AG09319 (cell line): ENCODE data around the gene SUSD3.

Source experiments
- DNase-seq: peaks from one replicate; pipeline ENCODE4 v3.0.0-alpha.2; 2010; ENCODE audit warnings: low read depth; ENCODE audit errors: extremely low read depth
- CTCF ChIP-seq: IDR thresholded peaks from 2 replicates; pipeline ENCODE4 v1.5.1; 2011; ENCODE audit warnings: low read depth, mild to moderate bottlenecking, inconsistent platforms, low read length, moderate library complexity

The SUSD3 gene

GRCh38 chr9:93060746-93061259, 2.3 kb downstream of the SUSD3 start:
- TF ChIP-seq CTCF = no peak
- no peak for DNase-seq

DNA sequence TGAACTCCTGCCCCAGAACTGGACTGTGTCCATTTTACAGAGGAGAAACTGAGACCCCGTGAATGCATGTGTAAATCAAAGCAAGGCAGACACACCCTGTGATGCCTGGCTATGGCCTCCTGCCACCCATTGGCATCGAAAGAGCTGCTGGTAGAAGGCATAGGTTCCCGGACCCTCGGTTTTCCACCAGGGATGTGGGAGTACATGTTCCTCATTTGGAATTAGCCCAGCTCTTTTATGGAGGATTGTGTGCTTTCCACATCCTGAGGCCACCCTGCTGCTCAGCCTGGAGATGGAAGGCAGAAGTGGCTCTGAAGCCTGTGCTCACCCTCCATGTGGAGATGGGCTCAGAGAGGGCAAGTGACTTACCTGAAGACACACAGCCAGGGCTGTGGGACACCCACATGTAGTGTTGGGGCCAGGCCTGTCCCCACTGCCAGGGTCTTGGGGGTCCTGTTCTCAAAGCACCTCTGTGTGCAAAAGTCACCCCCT, 2.8 kb downstream of the SUSD3 start:
- no peak for DNase-seq
- no peak for TF ChIP-seq CTCF

DNA sequence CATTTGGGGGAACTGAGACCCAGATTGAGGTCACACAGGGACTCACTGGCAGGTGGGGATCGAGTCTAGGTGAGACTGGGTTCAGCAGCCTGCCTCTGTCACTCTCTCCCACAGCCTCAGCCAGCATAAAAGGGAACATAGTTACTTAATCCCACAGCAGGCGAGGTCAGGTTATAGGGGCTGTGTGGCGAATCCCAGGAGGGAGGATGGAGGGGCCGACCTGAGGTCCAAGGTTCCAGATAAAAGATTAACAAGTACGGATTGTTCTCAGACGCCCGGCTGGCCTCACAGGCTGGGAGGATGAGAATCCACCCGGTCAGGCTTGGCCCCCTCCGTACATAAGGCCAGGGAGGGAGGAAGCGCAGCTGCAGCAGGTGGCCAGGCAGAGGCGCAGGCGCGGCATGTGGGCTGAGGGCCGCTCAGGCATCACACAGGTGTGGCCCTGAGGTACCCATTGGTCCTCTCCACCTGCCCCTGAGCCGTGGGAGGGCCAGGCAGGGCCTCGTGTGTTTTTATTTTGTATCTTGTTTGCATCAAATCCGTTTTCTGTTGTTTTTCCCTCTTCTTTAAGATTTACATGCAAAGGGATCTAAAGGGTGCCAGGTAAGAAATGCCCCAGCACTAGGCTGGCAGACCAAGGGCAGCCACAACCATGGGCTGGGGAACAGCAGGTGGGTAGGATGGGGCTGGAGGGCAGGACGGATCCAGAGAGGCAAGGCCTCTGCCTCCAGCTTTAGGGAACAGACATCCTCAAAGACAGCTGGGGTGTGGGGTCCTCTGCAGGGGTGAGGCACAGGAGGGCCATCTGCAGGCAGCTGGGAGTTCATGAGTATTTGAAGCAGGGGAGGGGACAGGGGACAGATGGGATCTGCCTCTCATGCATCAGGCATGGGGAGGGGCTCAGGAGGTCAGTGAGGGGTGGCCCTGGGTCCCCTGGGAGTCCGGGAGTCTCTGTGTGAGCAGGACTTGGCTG, 3.6 kb downstream of the SUSD3 start:
- no peak for TF ChIP-seq CTCF
- DNase-seq = no peak

DNA sequence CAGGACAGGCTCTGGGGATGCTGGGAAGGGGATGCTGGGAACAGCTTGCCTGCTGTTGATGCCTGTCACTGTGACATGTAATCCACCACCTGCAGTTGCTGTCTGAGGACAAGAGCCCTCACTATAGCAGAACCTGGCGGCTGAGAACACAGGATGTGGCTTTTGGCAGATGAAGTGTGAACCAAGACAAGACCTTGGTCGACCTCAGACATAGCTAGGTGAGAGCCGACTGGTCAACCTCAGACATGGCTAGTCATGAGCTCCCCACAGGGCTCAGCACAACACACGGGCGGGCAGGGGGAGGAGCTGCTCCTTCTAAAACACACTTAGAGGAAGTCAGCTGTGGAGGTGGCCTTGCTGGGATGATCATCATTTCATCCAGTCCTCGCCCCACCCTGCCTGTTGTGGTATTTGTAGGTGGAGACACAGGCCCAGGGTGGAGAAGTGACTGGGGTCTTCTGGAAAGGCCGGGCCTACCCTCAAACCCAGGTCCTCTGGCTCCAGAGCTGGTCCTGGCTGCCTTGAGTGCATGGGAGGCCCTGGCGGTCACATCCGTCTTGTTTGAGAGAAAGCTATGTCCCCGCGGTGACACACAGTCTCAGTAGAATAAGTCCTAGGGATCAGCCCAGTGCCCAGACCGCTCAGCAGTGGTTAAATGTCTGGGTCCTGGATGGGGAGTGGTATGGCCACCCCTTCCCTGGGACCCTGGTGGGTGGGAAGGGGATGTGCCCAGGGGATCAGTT, 6.1 kb downstream of the SUSD3 start:
- DNase-seq = no peak

GRCh38 chr9:93065135-93065720, 6.7 kb downstream of the SUSD3 start:
- DNase-seq = no peak
- no peak for TF ChIP-seq CTCF

More for the DNA sequence above, 6.1 kb downstream of the SUSD3 start:
- TF ChIP-seq CTCF = no peak

GRCh38 chr9:93066978-93067603, 8.6 kb downstream of the SUSD3 start:
- no peak for DNase-seq
- no peak for TF ChIP-seq CTCF
